ENCODE data around the gene HOXD8.

The HOXD8 gene

GRCh38 chr2:176166272-176166671 is 36.8 kb downstream of the HOXD8 start:
- Histone ChIP-seq H4K91ac (ENCODE audit: low read depth, low read length, poor library complexity) (no peak overlapping the region), H2BK12ac (ENCODE audit: low read length) (no peak overlapping the region), H2BK5ac (ENCODE audit: low read length) (no peak overlapping the region), H3K4ac (ENCODE audit: low read length) (no peak overlapping the region), H2BK15ac (ENCODE audit: low read length) (no peak overlapping the region), H3K4me2 (ENCODE audit: insufficient read depth, low read length, poor library complexity, severe bottlenecking) (no peak overlapping the region), H3K9ac (ENCODE audit: low read depth, low read length, poor library complexity) (no peak overlapping the region), H3K4me1 (ENCODE audit: control insufficient read depth in 2 of 2, insufficient read depth in 1 of 2, low read depth in 1 of 2, low read length in 2 of 2) (no peaks in the 10 kb centered on the region), H2AK5ac (ENCODE audit: low read depth, low read length) (no peak overlapping the region), H2BK120ac (ENCODE audit: low read depth, low read length) (no peak overlapping the region), H3K79me1 (ENCODE audit: low read depth, low read length) (no peaks in the 10 kb centered on the region), H3K4me3 (ENCODE audit: low read length in 2 of 2) (no peak overlapping the region), H3K14ac (ENCODE audit: low read length) (no peak overlapping the region), H3K36me3 (replicated peaks in 1 of 2; ENCODE audit: control insufficient read depth in 2 of 2, insufficient read depth in 2 of 2, low read length in 2 of 2) (no peaks in the 10 kb centered on the region), H4K8ac (ENCODE audit: low read depth, low read length) (no peak overlapping the region), H3K18ac (ENCODE audit: low read length) (no peak overlapping the region), H2AFZ (ENCODE audit: low read length) (no peak overlapping the region), H3K27me3 (ENCODE audit: control insufficient read depth in 3 of 3, insufficient read depth in 3 of 3, low read depth in 1 of 3, low read length in 3 of 3) (peaks cover 49 to 98% (median 89%) of the 10 kb centered on the region in 3 experiments), H3K23ac (ENCODE audit: low read depth, low read length, poor library complexity) (no peak overlapping the region), H3K27ac (replicated peaks; ENCODE audit: low read length) (no peak overlapping the region), H3K9me3 (replicated peaks in 1 of 2; ENCODE audit: control insufficient read depth in 2 of 2, insufficient read depth in 1 of 2, low read depth in 1 of 2, low read length in 2 of 2) (peaks cover 13 to 16% of the 10 kb centered on the region in 2 donors)
- WGBS, 2 donors (ENCODE audit: extremely low coverage in 2 of 2, insufficient read length in 2 of 2, insufficient replicate concordance in 1 of 2): no CpG with 5 or more reads among the region's 2 CpGs
- no peak for DNase-seq (ENCODE audit: low spot score)

- peaks cover 12 to 13% of the 10 kb centered on the region in 2 donors for H3K9me3 ChIP-seq (replicated peaks in 1 of 2; ENCODE audit: control insufficient read depth in 2 of 2, insufficient read depth in 1 of 2, low read depth in 1 of 2, low read length in 2 of 2)
- no peak overlapping the region for H4K8ac ChIP-seq (ENCODE audit: low read depth, low read length)
- no peak overlapping the region for H2BK5ac ChIP-seq (ENCODE audit: low read length)
- no peak overlapping the region for H3K4ac ChIP-seq (ENCODE audit: low read length)
- H2BK15ac ChIP-seq (ENCODE audit: low read length): no peak overlapping the region
- no CpG with 5 or more reads among the region's 1 CpG for WGBS, 2 donors (ENCODE audit: extremely low coverage in 2 of 2, insufficient read length in 2 of 2, insufficient replicate concordance in 1 of 2)
- H3K4me2 ChIP-seq (ENCODE audit: insufficient read depth, low read length, poor library complexity, severe bottlenecking): no peak overlapping the region
- H3K36me3 ChIP-seq (replicated peaks in 1 of 2; ENCODE audit: control insufficient read depth in 2 of 2, insufficient read depth in 2 of 2, low read length in 2 of 2): no peaks in the 10 kb centered on the region
- no peak overlapping the region for H2AK5ac ChIP-seq (ENCODE audit: low read depth, low read length)
- no peak overlapping the region for H3K4me3 ChIP-seq (ENCODE audit: low read length in 2 of 2)
- no peak overlapping the region for H3K9ac ChIP-seq (ENCODE audit: low read depth, low read length, poor library complexity)
- H2AFZ ChIP-seq (ENCODE audit: low read length): no peak overlapping the region
- H3K79me1 ChIP-seq (ENCODE audit: low read depth, low read length): no peaks in the 10 kb centered on the region
- H3K4me1 ChIP-seq (ENCODE audit: control insufficient read depth in 2 of 2, insufficient read depth in 1 of 2, low read depth in 1 of 2, low read length in 2 of 2): peaks cover 0 to 3% of the 10 kb centered on the region in 2 donors
- H3K27ac ChIP-seq (replicated peaks; ENCODE audit: low read length): no peak overlapping the region
- peaks cover 50 to 98% (median 89%) of the 10 kb centered on the region in 3 experiments for H3K27me3 ChIP-seq (ENCODE audit: control insufficient read depth in 3 of 3, insufficient read depth in 3 of 3, low read depth in 1 of 3, low read length in 3 of 3)
- H4K91ac ChIP-seq (ENCODE audit: low read depth, low read length, poor library complexity): no peak overlapping the region
- no peak overlapping the region for H3K14ac ChIP-seq (ENCODE audit: low read length)
- no peak overlapping the region for H2BK120ac ChIP-seq (ENCODE audit: low read depth, low read length)
- no peak overlapping the region for H3K18ac ChIP-seq (ENCODE audit: low read length)
- no peak for DNase-seq (ENCODE audit: low spot score)
- H3K23ac ChIP-seq (ENCODE audit: low read depth, low read length, poor library complexity): no peak overlapping the region
- H2BK12ac ChIP-seq (ENCODE audit: low read length): no peak overlapping the region
Measured at GRCh38 chr2:176167398-176167797, 37.9 kb downstream of the HOXD8 start.

GRCh38 chr2:176169181-176169580 is 39.7 kb downstream of the HOXD8 start:
- Histone ChIP-seq H3K9ac (ENCODE audit: low read depth, low read length, poor library complexity) (no peak overlapping the region), H2AFZ (ENCODE audit: low read length) (no peak overlapping the region), H3K79me1 (ENCODE audit: low read depth, low read length) (no peaks in the 10 kb centered on the region), H2BK5ac (ENCODE audit: low read length) (no peak overlapping the region), H3K27ac (replicated peaks; ENCODE audit: low read length) (no peak overlapping the region), H3K9me3 (replicated peaks in 1 of 2; ENCODE audit: control insufficient read depth in 2 of 2, insufficient read depth in 1 of 2, low read depth in 1 of 2, low read length in 2 of 2) (peaks cover 5 to 10% of the 10 kb centered on the region in 2 donors), H2BK15ac (ENCODE audit: low read length) (no peak overlapping the region), H3K27me3 (ENCODE audit: control insufficient read depth in 3 of 3, insufficient read depth in 3 of 3, low read depth in 1 of 3, low read length in 3 of 3) (peaks cover 43 to 98% (median 86%) of the 10 kb centered on the region in 3 experiments), H3K36me3 (replicated peaks in 1 of 2; ENCODE audit: control insufficient read depth in 2 of 2, insufficient read depth in 2 of 2, low read length in 2 of 2) (no peaks in the 10 kb centered on the region), H2AK5ac (ENCODE audit: low read depth, low read length) (no peak overlapping the region), H3K4ac (ENCODE audit: low read length) (no peak overlapping the region), H4K91ac (ENCODE audit: low read depth, low read length, poor library complexity) (no peak overlapping the region), H2BK12ac (ENCODE audit: low read length) (no peak overlapping the region), H3K4me1 (ENCODE audit: control insufficient read depth in 2 of 2, insufficient read depth in 1 of 2, low read depth in 1 of 2, low read length in 2 of 2) (peaks cover 0 to 3% of the 10 kb centered on the region in 2 donors), H3K23ac (ENCODE audit: low read depth, low read length, poor library complexity) (no peak overlapping the region), H4K8ac (ENCODE audit: low read depth, low read length) (no peak overlapping the region), H3K14ac (ENCODE audit: low read length) (no peak overlapping the region), H3K4me3 (ENCODE audit: low read length in 2 of 2) (no peak overlapping the region), H3K18ac (ENCODE audit: low read length) (no peak overlapping the region), H3K4me2 (ENCODE audit: insufficient read depth, low read length, poor library complexity, severe bottlenecking) (no peak overlapping the region), H2BK120ac (ENCODE audit: low read depth, low read length) (no peak overlapping the region)
- no CpG with 5 or more reads among the region's 5 CpGs for WGBS, 2 donors (ENCODE audit: extremely low coverage in 2 of 2, insufficient read length in 2 of 2, insufficient replicate concordance in 1 of 2)
- DNase-seq (ENCODE audit: low spot score): no peak

- H2AFZ ChIP-seq (ENCODE audit: low read length): no peak overlapping the region
- no peak for DNase-seq (ENCODE audit: low spot score)
- no peak overlapping the region for H3K23ac ChIP-seq (ENCODE audit: low read depth, low read length, poor library complexity)
- H3K4me1 ChIP-seq (ENCODE audit: control insufficient read depth in 2 of 2, insufficient read depth in 1 of 2, low read depth in 1 of 2, low read length in 2 of 2): peaks cover 3 to 7% of the 10 kb centered on the region in 2 donors
- H3K18ac ChIP-seq (ENCODE audit: low read length): no peak overlapping the region
- H2BK120ac ChIP-seq (ENCODE audit: low read depth, low read length): no peak overlapping the region
- no CpG with 5 or more reads among the region's 2 CpGs for WGBS, 2 donors (ENCODE audit: extremely low coverage in 2 of 2, insufficient read length in 2 of 2, insufficient replicate concordance in 1 of 2)
- H2BK12ac ChIP-seq (ENCODE audit: low read length): no peak overlapping the region
- no peak overlapping the region for H3K4ac ChIP-seq (ENCODE audit: low read length)
- peaks cover 38 to 98% (median 86%) of the 10 kb centered on the region in 3 experiments for H3K27me3 ChIP-seq (ENCODE audit: control insufficient read depth in 3 of 3, insufficient read depth in 3 of 3, low read depth in 1 of 3, low read length in 3 of 3)
- no peak overlapping the region for H3K4me2 ChIP-seq (ENCODE audit: insufficient read depth, low read length, poor library complexity, severe bottlenecking)
- no peaks in the 10 kb centered on the region for H3K79me1 ChIP-seq (ENCODE audit: low read depth, low read length)
- H4K91ac ChIP-seq (ENCODE audit: low read depth, low read length, poor library complexity): no peak overlapping the region
- no peak overlapping the region for H2AK5ac ChIP-seq (ENCODE audit: low read depth, low read length)
- no peaks in the 10 kb centered on the region for H3K36me3 ChIP-seq (replicated peaks in 1 of 2; ENCODE audit: control insufficient read depth in 2 of 2, insufficient read depth in 2 of 2, low read length in 2 of 2)
- no peak overlapping the region for H2BK5ac ChIP-seq (ENCODE audit: low read length)
- H3K9me3 ChIP-seq (replicated peaks in 1 of 2; ENCODE audit: control insufficient read depth in 2 of 2, insufficient read depth in 1 of 2, low read depth in 1 of 2, low read length in 2 of 2): peaks cover 3 to 7% of the 10 kb centered on the region in 2 donors
- no peak overlapping the region for H3K14ac ChIP-seq (ENCODE audit: low read length)
- H3K9ac ChIP-seq (ENCODE audit: low read depth, low read length, poor library complexity): no peak overlapping the region
- no peak overlapping the region for H2BK15ac ChIP-seq (ENCODE audit: low read length)
- H4K8ac ChIP-seq (ENCODE audit: low read depth, low read length): no peak overlapping the region
- H3K27ac ChIP-seq (replicated peaks; ENCODE audit: low read length): no peak overlapping the region
- H3K4me3 ChIP-seq (ENCODE audit: low read length in 2 of 2): no peak overlapping the region
Measured at GRCh38 chr2:176169711-176170110, 40.2 kb downstream of the HOXD8 start.

Data from neuronal stem cell (in vitro differentiated cells).